Iris pigment epithelial cell (primary cell): ENCODE measurements around the gene EXOC2.

ENCODE experiments used
- DNase-seq: peaks from one replicate; pipeline ENCODE4 v3.0.0-alpha.2; 2011; ENCODE audit warnings: low read depth

The EXOC2 gene

DNA sequence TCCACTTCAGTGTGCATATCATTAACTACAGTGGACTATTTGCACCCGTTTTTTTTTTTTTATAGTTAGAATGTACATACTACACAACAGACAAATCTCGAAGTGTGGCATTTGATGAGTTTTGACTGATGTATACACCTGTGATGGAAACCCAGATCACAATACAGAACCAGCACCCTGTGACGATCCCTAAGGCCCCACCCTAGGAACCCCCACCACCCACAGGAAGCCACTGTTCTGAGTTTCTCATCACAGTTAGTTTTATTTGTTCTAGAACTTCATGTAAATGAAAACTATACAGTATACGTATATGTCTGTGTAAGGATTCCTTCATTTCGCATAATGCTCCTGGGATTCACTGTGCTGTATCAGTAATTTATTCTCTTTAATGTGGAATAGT, 198.5 kb downstream of the EXOC2 start:
- DNase-seq, result no peak

DNA sequence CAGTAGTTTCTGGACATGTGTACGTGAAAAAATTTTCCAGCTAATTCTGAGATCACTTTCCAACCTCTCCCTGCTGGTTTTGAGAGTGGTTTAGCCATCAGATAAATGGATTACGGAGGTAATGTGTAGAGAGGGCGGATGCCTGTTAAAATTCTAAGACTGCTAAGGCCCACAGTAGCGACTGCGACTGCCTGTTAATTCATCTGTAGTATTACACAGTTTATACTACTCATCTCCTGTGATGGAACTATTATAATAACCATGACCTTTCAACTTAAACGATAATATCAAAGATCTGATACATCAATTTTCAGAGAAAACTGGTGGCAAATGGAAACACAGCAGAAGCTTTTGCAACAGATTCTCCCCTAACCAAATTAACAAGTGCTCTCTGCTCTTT, 199.1 kb downstream of the EXOC2 start:
- no peak for DNase-seq

GRCh38 chr6:492816-493414, 200.0 kb downstream of the EXOC2 start:
- no peak for DNase-seq

DNA sequence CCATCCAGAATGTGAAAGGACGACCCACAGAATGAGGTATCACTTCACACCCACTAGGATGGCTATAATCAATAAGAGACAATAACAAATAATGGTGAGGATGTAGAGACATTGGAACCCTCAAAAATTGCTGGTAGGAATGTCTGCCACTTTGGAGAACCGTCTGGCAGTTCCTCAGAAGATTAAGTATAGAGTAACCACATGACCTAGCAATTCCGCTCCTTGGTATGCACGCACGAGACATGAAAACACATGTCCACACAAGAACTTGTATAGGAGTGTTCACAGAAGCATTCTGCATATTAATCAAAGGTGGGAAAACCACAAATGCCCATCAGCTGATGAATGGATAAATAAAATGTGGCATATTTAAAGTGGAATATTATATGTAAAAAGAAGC, 200.8 kb downstream of the EXOC2 start:
- DNase-seq, result no peak

- DNase-seq, result no peak
These were observed 201.7 kb downstream of the EXOC2 start for GRCh38 chr6:491233-491632.

- no peak for DNase-seq
These were observed 202.5 kb downstream of the EXOC2 start for GRCh38 chr6:490251-491037.

DNA sequence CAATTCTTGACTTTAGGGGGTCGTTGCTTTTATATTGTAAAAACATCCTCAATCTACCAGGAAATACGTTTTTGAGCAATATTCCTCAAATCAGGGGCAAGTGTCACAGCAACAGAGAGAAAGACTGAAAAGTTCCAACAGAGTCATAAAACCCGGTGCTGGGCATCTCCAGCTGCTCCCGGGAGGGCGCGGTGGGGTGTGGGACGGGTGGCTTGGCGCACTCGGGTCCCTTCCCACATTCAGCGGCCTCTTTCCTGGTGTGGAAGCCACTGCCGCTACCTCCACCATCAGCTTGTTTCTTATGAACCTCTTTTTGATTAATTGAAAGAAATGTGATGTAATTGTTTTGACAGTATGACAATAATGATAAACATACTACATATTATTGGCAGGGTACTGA, 203.2 kb downstream of the EXOC2 start:
- DNase-seq, result no peak

DNA sequence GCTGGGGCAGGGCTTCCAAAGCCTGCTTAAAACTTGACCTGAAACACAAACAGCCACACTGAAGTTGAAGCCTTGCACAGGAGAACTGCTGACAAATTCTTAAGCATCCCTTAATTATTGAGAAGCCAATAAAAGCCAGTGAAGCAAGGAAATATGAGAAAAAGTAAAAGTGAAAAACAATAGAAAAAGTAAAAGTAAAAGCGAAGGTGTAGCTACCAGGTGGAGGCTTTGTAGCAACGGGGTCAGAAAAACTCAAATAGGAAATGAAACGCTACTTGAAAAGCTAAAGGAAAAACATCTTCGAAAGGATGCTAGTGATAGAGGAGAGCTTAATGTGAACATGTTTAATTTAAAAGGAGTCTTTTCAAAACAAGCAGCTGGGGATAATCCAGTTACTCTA, 203.9 kb downstream of the EXOC2 start:
- no peak for DNase-seq

GRCh38 chr6:487956-488355, 205.0 kb downstream of the EXOC2 start:
- no peak for DNase-seq

- DNase-seq, result no peak
These were observed 207.2 kb downstream of the EXOC2 start for GRCh38 chr6:485655-486170.

- no peak for DNase-seq
These were observed 208.2 kb downstream of the EXOC2 start for GRCh38 chr6:484746-485145.

GRCh38 chr6:484086-484745, 208.7 kb downstream of the EXOC2 start:
- DNase-seq, result peak; percentile 39

GRCh38 chr6:475314-475713, 217.6 kb downstream of the EXOC2 start:
- DNase-seq, result no peak

- DNase-seq, result peak; percentile 48
These were observed 218.3 kb downstream of the EXOC2 start for GRCh38 chr6:474453-475185.

DNA sequence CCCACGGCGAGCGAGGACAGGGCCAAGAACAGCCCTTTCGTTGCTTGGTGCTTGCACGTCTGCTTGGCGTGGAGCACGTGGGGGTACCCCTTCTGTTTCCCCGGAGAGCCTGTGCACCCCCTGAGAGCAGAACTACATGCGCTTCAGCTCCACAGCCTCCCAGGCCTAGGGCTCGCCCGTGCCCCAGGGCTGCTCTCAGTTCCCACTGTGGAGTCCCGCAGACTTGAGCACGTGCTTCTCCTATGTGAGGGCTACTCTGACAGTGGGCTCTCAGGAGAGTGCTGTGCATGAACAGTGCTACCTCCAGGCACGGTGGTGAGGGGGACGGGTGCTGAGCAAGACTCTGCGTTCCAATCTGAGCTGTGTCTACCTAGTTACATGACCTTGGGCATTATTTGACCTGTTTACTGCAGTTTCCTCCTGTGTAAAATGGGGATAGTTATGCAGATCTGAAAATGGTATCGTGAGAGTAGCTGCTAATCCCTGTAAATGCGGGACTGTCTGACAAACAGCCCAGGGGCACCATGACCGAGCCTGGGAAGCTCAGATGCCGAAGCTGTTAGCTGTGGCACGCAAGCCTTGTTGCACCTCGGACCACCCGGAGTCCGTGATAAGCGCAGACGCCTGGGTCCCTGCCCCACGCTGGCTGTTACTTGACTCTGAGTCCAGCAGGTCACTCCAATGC, 219.0 kb downstream of the EXOC2 start:
- no peak for DNase-seq

GRCh38 chr6:473356-473755, 219.6 kb downstream of the EXOC2 start:
- no peak for DNase-seq

GRCh38 chr6:470901-471448, 222.0 kb downstream of the EXOC2 start:
- no peak for DNase-seq

DNA sequence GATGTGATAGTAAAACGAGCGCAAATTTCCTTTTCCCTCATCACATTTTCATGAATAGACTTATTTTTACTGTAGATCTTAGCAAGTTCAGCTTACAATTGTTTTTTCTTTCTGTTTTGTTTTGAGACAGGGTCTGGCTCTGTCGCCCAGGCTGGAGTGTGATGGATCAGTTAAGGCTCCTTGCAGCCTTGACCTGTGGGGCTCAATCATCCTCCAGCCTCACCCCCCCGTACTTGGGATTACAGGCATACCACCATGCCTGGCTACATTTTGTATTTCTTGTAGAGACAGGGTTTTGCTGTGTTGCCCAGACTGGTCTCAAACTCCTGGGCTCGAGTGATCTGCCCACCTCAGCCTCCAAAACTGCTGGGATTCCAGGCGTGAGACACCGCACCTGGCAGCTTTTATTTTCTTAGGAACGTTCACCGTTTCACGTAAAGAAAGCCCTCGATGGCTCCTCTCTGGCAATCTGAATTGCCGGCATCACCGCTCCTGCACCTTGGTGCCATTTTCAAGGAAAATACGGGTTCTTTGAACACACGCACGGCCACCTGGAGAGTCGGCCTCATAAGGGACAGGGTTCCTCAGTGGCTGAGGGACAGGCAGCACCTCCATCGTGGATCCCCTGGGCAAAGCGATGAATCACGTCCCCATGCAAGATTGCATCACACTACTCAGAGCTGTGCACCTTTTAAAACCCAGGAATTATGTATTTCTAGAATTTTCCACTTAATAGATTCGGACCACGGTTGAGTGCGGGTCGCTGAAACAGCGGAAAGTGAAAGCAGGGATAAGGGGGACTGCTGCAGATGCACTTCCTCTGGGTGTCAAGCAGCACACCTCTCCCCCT, 222.7 kb downstream of the EXOC2 start:
- DNase-seq, result no peak

GRCh38 chr6:467671-468082, 225.3 kb downstream of the EXOC2 start:
- DNase-seq, result no peak

DNA sequence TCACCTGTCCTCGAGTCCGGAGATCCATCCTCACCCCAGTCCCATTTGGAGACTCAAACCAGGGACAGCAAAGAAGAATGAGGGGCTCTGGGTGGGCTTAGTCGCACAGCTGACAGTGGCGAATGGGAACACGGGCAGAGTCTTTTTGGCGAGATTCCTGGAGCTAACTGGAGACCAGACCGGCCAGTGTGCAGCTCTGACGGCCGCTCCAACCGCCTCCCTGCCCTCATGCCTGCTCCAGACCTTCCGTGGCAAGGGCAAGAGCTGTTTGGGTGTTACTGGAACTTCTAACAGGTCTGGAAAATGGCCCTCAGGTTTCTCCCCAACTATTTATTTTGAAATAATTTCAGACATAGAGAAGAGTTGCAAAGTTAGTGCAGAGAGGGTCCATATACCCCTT, 225.8 kb downstream of the EXOC2 start:
- no peak for DNase-seq

- DNase-seq, result no peak
These were observed 226.4 kb downstream of the EXOC2 start for GRCh38 chr6:466564-466963.
